GM21390 (cell line): ENCODE measurements around the gene FNDC3B.

Experiments used
- ATAC-seq: cut with Tn5 transposase; IDR thresholded peaks from one replicate; pipeline ENCODE4 v1.9.1; 2021; ENCODE audit not compliant: unreplicated experiment

FNDC3B gene

GRCh38 chr3:172111163-172111562, 71.8 kb downstream of the FNDC3B start:
- ATAC-seq: no peak

- ATAC-seq: no peak
These were observed 72.8 kb downstream of the FNDC3B start for GRCh38 chr3:172112078-172112733.

DNA sequence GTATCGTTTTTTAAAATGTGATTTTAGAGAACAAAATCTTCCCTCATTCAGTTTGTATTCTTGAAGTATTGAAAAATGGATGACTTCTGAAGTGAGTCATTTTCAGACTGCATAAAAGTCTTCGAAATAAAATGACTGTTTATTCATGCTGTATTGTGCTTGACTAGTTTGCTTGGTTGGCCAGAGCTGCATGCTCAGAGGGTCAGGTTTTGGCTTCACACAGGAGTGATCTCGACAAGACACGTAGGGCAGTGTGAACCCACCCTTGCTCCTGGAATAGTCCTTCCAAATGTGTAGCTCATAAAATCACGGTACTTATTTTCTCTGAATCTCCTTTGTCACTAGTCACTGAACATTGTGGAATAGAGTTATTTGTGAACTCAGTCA, 73.3 kb downstream of the FNDC3B start:
- ATAC-seq: no peak

DNA sequence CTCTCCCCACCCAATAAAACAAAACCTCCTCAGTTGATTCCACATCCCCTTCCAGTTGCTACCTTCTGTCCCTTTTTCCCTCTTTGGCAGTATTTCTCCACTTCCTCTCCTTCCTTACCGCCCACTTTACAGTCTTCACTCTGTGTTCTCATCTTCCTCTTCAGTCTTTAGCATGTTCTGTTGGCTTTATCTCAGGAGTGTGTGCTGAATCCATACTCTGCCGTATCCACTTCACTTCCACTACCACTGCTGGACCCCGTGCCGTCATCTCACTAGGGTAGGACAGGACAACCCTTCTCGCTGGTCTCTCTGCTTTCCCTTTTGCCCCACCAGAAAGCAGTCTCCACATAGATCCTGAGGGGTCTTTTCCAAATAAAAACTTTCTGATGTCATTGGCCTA, 74.3 kb downstream of the FNDC3B start:
- ATAC-seq: no peak

GRCh38 chr3:172115059-172115458, 75.7 kb downstream of the FNDC3B start:
- ATAC-seq: no peak

DNA sequence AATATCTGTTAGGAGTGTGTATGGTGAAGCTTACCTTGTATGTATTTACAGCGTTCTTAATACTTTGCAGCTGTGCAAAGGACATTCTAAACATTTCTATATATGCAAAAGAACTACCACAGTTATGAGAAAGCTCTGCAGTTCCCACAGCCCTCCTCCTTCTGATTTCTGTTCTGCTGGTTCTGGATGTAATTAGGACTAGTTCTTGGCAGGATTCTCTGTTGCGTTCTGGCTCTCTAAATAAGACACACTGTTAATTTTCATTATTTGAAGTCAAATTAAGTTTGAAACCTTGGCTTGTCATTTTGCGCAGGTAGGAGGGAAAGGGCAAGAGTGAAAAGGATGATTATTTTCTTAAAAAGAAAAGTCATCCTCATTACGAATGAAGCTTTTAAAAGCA, 76.4 kb downstream of the FNDC3B start:
- ATAC-seq: no peak

GRCh38 chr3:172118019-172118418, 78.6 kb downstream of the FNDC3B start:
- ATAC-seq: no peak

- no peak for ATAC-seq
These were observed 80.0 kb downstream of the FNDC3B start for GRCh38 chr3:172119266-172119969.

DNA sequence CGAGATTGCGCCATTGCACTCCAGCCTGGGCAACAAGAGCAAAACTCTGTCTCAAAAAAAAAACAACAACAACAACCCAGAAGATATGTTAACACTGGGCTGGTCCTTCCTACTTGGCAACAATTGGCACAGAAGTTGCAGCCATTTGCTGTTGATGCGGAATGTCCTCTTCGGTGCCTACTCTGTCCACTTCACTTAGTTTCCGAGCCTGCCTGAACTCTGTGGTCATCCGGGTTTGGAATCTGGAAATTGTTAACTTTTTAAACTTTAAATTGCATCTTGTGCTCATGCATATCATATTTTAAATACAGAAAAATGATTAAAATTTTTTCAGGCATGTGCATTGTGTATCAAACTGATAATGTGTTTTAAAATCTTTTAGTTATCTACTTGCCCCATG, 81.5 kb downstream of the FNDC3B start:
- no peak for ATAC-seq

DNA sequence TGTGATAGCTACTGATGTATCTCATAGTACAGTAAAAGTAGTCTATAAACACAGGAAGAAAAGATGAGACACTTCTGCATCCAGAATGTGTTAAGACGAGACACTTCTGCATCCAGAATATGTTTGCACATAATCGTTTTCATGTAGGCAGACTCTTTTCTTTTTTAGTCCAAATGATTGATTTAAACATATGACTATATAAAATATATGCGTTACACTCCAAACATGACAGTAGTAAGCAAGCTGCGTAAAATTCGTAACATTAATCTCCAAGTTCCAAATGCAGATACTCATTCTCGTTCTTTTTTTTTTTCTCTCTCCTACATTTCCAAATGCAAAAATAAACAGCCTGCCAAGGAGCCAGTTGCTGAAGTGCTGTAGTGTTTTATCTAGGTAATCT, 82.6 kb downstream of the FNDC3B start:
- no peak for ATAC-seq

DNA sequence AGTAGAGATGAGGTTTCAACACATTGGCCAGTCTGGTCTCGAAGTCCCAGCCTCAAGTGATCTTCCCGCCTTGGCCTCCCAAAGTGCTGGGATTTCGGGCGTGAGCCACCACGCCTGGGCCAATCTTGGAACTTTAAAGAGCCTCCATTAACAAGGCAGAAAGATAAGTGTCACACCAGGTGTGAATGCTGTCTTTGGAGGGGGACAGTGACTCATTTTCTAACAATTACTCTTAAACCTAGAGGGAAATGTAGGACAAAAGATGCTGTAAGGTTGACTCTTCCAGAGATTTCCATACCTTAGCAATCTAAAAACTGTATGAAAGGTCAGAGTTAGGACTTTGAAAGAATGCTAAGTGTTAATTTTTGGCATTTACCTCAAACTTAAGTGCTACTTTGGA, 84.9 kb downstream of the FNDC3B start:
- no peak for ATAC-seq

- no peak for ATAC-seq
These were observed 85.7 kb downstream of the FNDC3B start for GRCh38 chr3:172125053-172125452.

- no peak for ATAC-seq
These were observed 86.6 kb downstream of the FNDC3B start for GRCh38 chr3:172125963-172126457.

- no peak for ATAC-seq
These were observed 87.4 kb downstream of the FNDC3B start for GRCh38 chr3:172126741-172127140.

DNA sequence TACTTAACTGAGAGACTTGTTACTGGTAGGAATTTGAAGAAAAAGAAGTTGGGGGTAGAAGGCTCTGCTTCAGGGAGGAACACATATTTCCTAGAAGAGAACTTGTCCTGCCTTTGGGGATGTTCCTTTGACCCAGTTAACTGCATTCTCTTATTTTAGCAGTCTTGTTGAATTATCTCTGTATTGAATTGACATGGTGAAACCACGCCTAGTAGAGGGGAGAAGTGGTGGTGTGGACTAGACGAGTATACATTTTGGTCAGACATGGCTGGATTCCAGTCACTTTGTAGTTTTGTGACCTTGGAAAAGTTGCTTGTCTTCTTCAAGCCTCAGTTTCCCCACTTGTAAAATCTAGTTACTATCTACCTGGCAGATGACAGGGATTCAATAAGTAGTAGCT, 87.8 kb downstream of the FNDC3B start:
- ATAC-seq: no peak

- no peak for ATAC-seq
These were observed 88.7 kb downstream of the FNDC3B start for GRCh38 chr3:172127929-172128580.

DNA sequence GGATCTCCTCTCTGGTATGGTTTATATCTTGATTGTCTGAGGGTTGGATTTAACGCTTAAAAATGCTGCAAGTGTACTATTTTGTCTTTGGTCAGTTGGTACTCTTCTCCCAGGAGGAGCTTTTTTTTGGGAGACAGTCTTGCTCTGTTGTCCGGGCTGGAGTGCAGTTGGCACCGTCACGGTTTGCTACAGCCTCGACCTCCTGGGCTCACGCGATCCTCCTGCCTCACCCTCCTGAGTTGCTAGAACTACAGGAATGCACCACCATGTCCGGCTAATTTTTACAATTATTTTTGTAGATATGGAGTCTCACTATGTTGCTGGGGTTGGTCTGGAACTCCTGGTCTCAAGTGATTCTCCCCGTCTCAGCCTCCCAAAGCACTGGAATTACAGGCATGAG, 89.5 kb downstream of the FNDC3B start:
- ATAC-seq: no peak

DNA sequence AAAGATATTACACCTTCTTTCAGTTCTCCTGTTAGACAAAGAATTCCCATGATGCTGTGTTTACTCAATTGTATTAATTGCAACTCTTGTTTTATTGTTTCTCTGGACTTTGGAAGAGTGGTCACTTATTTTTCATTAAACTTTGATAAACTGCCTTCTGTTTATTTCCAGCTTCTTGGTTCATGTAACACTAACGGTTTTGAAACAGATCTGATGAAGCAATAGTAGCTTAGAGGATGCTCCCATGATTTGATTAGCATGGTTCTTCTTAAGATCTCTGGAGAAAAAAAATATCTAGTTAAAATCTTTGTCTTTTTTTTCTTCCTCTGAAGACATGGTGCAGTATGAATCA, 90.1 kb downstream of the FNDC3B start:
- ATAC-seq: no peak

- ATAC-seq: no peak
These were observed 90.7 kb downstream of the FNDC3B start for GRCh38 chr3:172129850-172130716.

- no peak for ATAC-seq
These were observed 91.3 kb downstream of the FNDC3B start for GRCh38 chr3:172130717-172131050.

- ATAC-seq: no peak
These were observed 92.4 kb downstream of the FNDC3B start for GRCh38 chr3:172131746-172132145.
